ENCODE data around the gene CCDC194.

CCDC194 gene

DNA sequence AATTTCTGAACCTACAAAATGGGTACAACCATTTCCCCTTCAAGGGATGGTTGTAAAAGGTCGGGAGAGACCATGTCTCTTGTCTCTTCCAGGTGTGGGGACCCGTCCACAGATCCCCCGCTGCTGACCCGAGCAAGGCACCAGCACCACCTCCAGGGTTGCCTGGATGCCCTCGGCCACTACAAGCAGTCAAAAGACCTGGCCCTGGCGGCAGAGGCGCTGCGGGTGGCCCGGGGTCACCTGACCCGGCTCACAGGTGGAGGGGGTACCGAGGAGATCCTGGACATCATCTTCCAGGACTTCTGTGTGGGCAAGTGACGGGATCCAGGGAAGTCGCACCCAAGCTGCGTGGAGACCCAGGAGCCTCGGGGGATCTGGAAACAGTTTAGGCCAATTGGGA lies 52.6 kb downstream of the CCDC194 start:
- Histone ChIP-seq H3K27ac (no peak overlapping the region), H3K27me3 (ENCODE audit: insufficient read depth, low read depth) (no peaks in the 10 kb centered on the region), H2AFZ (ENCODE audit: low read depth) (no peak overlapping the region), H3K79me2 (ENCODE audit: insufficient read depth, low read depth) (no peaks in the 10 kb centered on the region), H3K4me2 (no peak overlapping the region), H3K4me3 (IDR thresholded peaks at IDR 0.05; ENCODE audit: insufficient read depth, low read depth, low read length) (no peak overlapping the region), H3K9ac (no peak overlapping the region), H3K36me3 (ENCODE audit: insufficient read depth) (no peaks in the 10 kb centered on the region), H4K20me1 (ENCODE audit: insufficient read depth) (no peaks in the 10 kb centered on the region), H3K4me1 (ENCODE audit: low read depth, poor library complexity, severe bottlenecking) (peaks cover 4% of the 10 kb centered on the region)
- TF ChIP-seq, protein P1, sequence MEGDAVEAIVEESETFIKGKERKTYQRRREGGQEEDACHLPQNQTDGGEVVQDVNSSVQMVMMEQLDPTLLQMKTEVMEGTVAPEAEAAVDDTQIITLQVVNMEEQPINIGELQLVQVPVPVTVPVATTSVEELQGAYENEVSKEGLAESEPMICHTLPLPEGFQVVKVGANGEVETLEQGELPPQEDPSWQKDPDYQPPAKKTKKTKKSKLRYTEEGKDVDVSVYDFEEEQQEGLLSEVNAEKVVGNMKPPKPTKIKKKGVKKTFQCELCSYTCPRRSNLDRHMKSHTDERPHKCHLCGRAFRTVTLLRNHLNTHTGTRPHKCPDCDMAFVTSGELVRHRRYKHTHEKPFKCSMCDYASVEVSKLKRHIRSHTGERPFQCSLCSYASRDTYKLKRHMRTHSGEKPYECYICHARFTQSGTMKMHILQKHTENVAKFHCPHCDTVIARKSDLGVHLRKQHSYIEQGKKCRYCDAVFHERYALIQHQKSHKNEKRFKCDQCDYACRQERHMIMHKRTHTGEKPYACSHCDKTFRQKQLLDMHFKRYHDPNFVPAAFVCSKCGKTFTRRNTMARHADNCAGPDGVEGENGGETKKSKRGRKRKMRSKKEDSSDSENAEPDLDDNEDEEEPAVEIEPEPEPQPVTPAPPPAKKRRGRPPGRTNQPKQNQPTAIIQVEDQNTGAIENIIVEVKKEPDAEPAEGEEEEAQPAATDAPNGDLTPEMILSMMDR (conservative IDR thresholded peaks at IDR 0.05; ENCODE audit: low read depth, low read length), result no peak

DNA sequence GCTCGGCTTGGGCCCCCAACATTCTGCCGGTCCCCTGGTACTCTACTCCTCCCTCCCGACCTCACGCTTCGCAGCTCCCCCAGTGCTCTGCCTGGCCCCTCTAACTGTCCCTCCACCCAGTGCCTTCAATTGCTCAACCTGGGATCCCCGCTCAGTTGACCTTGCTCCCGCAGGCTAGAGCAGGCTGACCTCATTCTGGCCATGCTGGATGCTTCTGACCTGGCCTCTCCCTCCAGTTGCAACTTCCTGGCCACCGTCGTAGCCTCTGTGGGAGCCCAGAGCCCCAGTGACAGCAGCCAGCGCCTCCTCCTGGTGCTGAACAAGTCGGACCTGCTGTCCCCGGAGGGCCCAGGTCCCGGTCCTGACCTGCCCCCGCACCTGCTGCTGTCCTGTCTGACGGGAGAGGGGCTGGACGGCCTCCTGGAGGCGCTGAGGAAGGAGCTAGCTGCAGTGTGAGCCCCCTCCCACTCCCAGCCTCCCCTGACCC lies 53.1 kb downstream of the CCDC194 start:
- H3K4me2 ChIP-seq, result no peak overlapping the region

More for the DNA sequence above, 53.1 kb downstream of the CCDC194 start:
- Histone ChIP-seq H3K9ac (no peak overlapping the region), H3K4me1 (ENCODE audit: low read depth, poor library complexity, severe bottlenecking) (peaks cover 3% of the 10 kb centered on the region), H3K79me2 (ENCODE audit: insufficient read depth, low read depth) (no peaks in the 10 kb centered on the region), H4K20me1 (ENCODE audit: insufficient read depth) (no peaks in the 10 kb centered on the region), H3K4me3 (IDR thresholded peaks at IDR 0.05; ENCODE audit: insufficient read depth, low read depth, low read length) (no peak overlapping the region), H2AFZ (ENCODE audit: low read depth) (no peak overlapping the region), H3K27me3 (ENCODE audit: insufficient read depth, low read depth) (no peaks in the 10 kb centered on the region), H3K36me3 (ENCODE audit: insufficient read depth) (no peaks in the 10 kb centered on the region), H3K27ac (no peak overlapping the region)
- TF ChIP-seq, protein P1 (conservative IDR thresholded peaks at IDR 0.05; ENCODE audit: low read depth, low read length), result no peak

Data from KMS-11 (cell line).